ENCODE measurements around the gene FTO.

DNA sequence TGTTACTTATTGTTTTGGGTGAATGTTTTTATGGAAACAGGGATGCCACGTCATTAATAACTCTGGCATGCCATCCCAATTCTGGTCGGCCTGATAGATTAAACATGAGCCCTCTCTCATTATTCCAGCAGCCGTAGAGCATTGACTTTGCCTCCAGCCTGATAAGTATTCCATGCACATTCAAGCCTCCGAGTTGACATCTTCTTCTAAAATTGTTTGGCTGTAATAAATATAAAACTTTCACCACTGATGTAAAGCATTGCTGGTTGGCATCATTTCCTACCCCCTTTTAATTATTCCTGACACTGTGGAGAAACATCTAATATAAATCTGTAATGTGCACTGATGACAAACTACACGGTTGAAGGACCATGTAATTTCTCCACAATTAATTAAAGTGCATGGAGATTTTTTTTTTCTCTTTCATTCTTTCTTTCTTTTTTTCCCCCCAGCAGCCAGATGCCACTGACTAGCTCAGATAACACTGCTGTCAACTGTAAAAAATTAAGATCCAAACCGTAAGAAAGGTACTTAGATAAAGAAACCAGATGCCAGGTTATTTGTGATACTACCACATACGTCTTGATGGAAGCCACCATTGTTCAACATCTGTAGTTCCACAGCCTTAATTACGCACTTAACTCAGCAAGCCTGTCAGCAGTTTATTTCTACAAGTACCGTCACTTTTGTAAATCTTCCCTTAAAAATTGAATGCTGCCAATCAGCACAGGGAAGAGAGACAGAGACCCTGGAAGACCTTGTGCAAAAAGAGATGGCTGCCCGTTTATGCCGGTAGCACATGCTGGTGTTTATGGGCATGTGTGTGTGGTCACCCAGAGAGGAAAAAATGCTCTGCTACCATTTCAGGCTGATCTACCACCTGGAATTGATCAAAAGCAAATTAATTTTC is 344.9 kb downstream of the FTO start:
- TF ChIP-seq, protein P1, sequence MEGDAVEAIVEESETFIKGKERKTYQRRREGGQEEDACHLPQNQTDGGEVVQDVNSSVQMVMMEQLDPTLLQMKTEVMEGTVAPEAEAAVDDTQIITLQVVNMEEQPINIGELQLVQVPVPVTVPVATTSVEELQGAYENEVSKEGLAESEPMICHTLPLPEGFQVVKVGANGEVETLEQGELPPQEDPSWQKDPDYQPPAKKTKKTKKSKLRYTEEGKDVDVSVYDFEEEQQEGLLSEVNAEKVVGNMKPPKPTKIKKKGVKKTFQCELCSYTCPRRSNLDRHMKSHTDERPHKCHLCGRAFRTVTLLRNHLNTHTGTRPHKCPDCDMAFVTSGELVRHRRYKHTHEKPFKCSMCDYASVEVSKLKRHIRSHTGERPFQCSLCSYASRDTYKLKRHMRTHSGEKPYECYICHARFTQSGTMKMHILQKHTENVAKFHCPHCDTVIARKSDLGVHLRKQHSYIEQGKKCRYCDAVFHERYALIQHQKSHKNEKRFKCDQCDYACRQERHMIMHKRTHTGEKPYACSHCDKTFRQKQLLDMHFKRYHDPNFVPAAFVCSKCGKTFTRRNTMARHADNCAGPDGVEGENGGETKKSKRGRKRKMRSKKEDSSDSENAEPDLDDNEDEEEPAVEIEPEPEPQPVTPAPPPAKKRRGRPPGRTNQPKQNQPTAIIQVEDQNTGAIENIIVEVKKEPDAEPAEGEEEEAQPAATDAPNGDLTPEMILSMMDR (IDR thresholded peaks at IDR 0.05) = no peak
- TF ChIP-seq POLR2A (IDR thresholded peaks at IDR 0.05) = no peak

Data from uterus (tissue), 2 donors.